Ovary (tissue), 3 donors: ENCODE results near the gene RING1.

Experiments used
- CTCF ChIP-seq, 3 donors: fragments of 450-650 bp in 2 of 3; fragments of 200-600 bp in 1 of 3; IDR thresholded peaks; one replicate each; pipeline versions ENCODE4 v1.5.1 to v1.8.0; 2016 to 2022; ENCODE audit warnings: antibody characterized with exemption in 3 of 3, mild to moderate bottlenecking in 1 of 3
- EP300 ChIP-seq: sonication (generic); formaldehyde crosslinking; IDR thresholded peaks from one replicate; pipeline ENCODE4 v1.6.1; 2017; ENCODE audit warnings: antibody characterized with exemption
- donor health status: DM: no; HTN: no; CAD: no.

DNA sequence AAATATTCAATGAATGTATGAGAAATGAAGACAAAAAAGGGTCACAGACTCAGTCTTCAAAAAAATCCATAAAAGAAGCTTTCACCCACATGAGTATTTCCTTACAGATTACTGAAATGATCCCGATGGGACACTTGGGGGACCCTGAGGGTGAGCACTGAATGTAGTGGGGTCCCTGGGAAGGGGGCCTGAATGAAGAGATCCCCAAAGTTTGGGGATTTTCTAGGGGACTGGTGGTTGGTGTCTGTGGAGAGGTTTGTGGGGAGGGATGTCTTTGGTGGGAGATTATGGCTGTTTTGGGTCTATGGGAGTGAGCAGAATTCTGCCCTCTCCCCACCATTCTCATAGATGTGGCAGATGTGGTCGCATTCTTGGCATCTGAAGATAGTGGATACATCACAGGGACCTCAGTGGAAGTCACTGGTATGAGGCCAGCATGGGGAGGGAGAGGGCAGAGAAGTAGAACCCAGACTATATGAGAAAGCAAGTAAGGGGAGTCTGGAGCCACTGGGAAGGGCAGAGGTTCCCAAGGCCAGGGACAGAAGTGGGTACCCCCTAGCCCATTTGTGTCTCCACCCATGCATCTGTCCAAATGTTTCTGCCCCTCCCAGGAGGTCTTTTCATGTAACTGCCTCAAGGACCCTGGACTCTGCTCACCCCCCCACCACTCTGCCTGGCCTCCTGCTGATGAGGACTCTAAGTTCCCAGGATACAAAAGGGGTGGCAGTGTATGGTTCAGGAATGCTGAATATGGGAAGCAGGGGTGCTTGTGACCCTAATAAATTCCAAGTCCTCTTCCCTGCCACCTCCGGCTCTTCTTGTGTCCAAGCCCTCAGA lies 2.1 kb upstream of the RING1 start:
- TF ChIP-seq CTCF (IDR thresholded peaks at IDR 0.05): no peak
- TF ChIP-seq EP300: no peak
